Left lung (tissue), 10 donors: ENCODE data around the gene RAET1G. TPM values are rescaled to one million over a fixed set of nuclear protein-coding genes. Genes with fewer than 3 reads are reported as not detected.

Source experiments
- ATAC-seq: fragments of 200-7000 bp; cut with Tn5 transposase; one replicate; pipeline ENCODE4 v1.9.1; 2020; ENCODE audit warnings: moderate library complexity
- DNase-seq, 4 donors: peaks; one replicate each; pipeline ENCODE4 v3.0.0-alpha.2; 2013 to 2020
- H3K27ac ChIP-seq, 2 donors: fragments of 200-600 bp; sonication (generic) in 1 of 2; one replicate each; pipeline versions ENCODE4 v1.5.0 to v1.8.0; 2020 to 2021
- H3K27me3 ChIP-seq, 2 donors: fragments of 200-600 bp; sonication (generic) in 1 of 2; one replicate each; pipeline versions ENCODE4 v1.5.0 to v1.8.0; 2020 to 2021
- H3K36me3 ChIP-seq, 2 donors: fragments of 200-600 bp; sonication (generic) in 1 of 2; one replicate each; pipeline versions ENCODE4 v1.5.0 to v1.8.0; 2020 to 2021
- H3K4me1 ChIP-seq, 2 donors: fragments of 200-600 bp; one replicate each; pipeline ENCODE4 v1.8.0; 2021
- H3K4me3 ChIP-seq, 2 donors: fragments of 200-600 bp; sonication (generic) in 1 of 2; one replicate each; pipeline versions ENCODE4 v1.5.0 to v1.8.0; 2020 to 2021; ENCODE audit warnings: mild to moderate bottlenecking in 1 of 2
- H3K9me3 ChIP-seq, 2 donors: fragments of 200-600 bp; sonication (generic) in 1 of 2; one replicate each; pipeline versions ENCODE4 v1.5.0 to v1.8.0; 2020 to 2021
- intact Hi-C, 2 donors: fragments of 100-400 bp; cut with DNase I; formaldehyde crosslinking; loops; one replicate each; pipeline versions ENCODE4 v1.11.2 to v1.14.2; 2022
- polyA plus RNA-seq, 6 donors: library from polyadenylated mRNA; unstranded; fragments of 120-200 nt; gene quantifications; one replicate each; pipeline ENCODE4 v1.2.1, GENCODE V29; 2013; ENCODE audit not compliant: insufficient read length in 6 of 6
- total RNA-seq, 2 donors: library from RNA; stranded (reverse); fragmentation: NEBNext Ultra II Directional; extraction: Animal tissue kit (Norgen Biotek cat#: 25700); gene quantifications; one replicate each; pipeline ENCODE4 v1.2.1, GENCODE V29; 2021
- TF ChIP-seq, protein P1 (sequence below), 2 donors: fragments of 200-600 bp; sonication (generic) in 1 of 2; IDR thresholded peaks; one replicate each; pipeline versions ENCODE4 v1.5.0 to v1.8.0; 2021; ENCODE audit warnings: antibody characterized with exemption in 2 of 2
- donor health status: DM: no; HTN: yes; CAD: no.
- donor health status: DM: no; HTN: no; CAD: no.

Gene RAET1G
- total and polyA plus RNA-seq, 8 donors: 0.76 to 2.8 (median 1.6) TPM

DNA sequence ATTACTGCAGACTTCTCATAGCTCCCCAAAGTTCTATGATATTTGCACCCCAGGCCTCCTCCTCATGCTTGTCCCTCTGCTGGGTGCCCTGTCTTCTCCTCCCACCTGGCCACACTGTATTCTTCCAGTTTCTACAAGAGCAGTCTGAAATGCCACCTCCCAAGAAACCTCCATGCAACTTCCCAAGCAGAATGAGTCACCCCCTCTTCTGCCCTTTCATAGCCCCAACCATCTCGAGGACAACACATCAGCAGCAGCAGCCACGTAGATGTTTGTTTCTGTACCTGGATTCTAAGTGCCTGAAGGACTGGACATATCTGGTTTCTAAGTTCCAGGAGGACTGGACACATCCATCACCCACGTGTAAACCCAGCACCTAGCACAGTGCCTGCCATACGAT is 12.3 kb upstream of the RAET1G start:
- Histone ChIP-seq H3K36me3 (no peaks in the 10 kb centered on the region), H3K9me3 (no peaks in the 10 kb centered on the region), H3K4me3 (no peak overlapping the region), H3K27me3 (peaks cover 58 to 97% of the 10 kb centered on the region in 2 donors), H3K4me1 (peaks cover 9 to 14% of the 10 kb centered on the region in 2 donors), H3K27ac (no peak overlapping the region)
- no peak for DNase-seq
- ATAC-seq: no peak
- TF ChIP-seq, protein P1, sequence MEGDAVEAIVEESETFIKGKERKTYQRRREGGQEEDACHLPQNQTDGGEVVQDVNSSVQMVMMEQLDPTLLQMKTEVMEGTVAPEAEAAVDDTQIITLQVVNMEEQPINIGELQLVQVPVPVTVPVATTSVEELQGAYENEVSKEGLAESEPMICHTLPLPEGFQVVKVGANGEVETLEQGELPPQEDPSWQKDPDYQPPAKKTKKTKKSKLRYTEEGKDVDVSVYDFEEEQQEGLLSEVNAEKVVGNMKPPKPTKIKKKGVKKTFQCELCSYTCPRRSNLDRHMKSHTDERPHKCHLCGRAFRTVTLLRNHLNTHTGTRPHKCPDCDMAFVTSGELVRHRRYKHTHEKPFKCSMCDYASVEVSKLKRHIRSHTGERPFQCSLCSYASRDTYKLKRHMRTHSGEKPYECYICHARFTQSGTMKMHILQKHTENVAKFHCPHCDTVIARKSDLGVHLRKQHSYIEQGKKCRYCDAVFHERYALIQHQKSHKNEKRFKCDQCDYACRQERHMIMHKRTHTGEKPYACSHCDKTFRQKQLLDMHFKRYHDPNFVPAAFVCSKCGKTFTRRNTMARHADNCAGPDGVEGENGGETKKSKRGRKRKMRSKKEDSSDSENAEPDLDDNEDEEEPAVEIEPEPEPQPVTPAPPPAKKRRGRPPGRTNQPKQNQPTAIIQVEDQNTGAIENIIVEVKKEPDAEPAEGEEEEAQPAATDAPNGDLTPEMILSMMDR (IDR thresholded peaks at IDR 0.05): no peak
- intact Hi-C loops: loop anchor here in 1 of 2 donors (5.0 kb wide), 1 partner anchor 72 kb away; no protein-coding TSS in a partner anchor

DNA sequence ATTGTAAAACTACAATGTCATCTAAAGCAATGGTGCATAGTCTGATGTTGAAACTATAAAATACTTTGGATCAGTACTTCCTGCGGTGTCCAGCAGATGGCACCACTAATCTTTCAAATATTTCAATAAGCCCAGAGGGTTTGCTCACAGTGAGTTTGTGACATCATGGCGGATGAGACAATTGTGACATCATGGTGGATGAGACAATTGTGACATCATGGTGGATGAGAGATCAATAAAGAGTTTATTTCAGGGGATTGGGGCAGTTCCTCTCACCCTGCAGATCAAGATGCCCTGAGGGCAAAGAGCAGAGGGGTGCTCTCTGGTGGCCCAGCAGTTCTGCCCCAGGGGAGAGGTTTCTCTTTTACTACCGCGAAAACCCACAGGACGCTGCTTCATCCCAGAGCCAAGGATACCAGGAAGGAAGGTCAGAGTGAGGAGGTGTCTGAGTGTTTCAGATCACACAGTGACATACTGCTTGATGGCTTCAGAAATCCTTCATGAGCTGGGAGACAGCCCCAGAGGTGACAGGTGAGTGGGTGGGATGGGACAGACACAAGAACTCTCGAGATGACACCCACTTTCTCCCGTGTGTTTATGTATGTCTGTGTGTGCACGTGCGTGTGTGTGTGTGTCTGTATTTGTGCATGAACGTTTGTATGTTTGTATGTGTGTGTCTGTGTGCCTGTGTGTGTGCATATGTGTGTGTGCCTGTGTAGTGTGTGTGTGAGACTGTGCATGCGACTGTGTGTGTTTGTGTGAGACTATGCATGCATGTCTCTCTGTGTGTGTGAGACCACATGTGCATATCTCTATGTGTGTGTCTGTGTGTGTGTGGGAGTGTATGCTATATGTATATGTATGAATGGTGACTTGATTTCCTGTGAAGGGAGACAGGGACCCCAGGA is 11.6 kb upstream of the RAET1G start:
- Histone ChIP-seq H3K9me3 (no peaks in the 10 kb centered on the region), H3K4me1 (peaks cover 9 to 14% of the 10 kb centered on the region in 2 donors), H3K27me3 (peaks cover 55 to 97% of the 10 kb centered on the region in 2 donors), H3K4me3 (no peak overlapping the region), H3K36me3 (no peaks in the 10 kb centered on the region), H3K27ac (no peak overlapping the region)
- DNase-seq (peak in 2 of 4 donors; percentile 58 to 74), ATAC-seq (peak; percentile 85)
- intact Hi-C loops: loop anchor here in 1 of 2 donors (5.0 kb wide), 2 partner anchors 73 to 83 kb away; no protein-coding TSS in a partner anchor
- TF ChIP-seq, protein P1 (IDR thresholded peaks at IDR 0.05): peak; percentile 69 to 71

DNA sequence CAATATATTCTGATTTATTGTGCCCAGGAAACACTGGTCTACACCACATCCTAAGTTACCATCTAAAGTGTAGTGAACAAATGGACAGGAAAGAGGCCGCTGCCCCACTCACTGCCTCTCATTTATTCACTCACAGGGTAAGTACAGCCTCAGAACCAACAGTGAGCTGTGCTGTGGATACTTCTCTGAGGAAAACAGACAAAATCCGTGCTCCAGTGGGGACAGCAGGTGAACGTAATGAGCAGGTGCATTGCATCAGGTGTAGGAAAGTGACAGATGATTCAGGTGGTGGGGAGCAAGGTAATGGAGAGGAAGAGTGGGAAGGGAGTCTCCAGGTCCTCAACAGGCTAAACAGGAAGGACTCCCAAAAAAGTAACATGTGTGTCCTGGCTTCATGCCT is 10.5 kb upstream of the RAET1G start:
- no peak for DNase-seq
- intact Hi-C loops: loop anchor here in 1 of 2 donors (5.0 kb wide), 1 partner anchor 84 kb away; no protein-coding TSS in a partner anchor
- Histone ChIP-seq H3K36me3 (no peaks in the 10 kb centered on the region), H3K27me3 (peaks cover 50 to 97% of the 10 kb centered on the region in 2 donors), H3K9me3 (no peaks in the 10 kb centered on the region), H3K4me3 (no peak overlapping the region), H3K4me1 (peaks cover 3 to 5% of the 10 kb centered on the region in 2 donors), H3K27ac (no peak overlapping the region)
- no peak for ATAC-seq
- TF ChIP-seq, protein P1 (IDR thresholded peaks at IDR 0.05): no peak

DNA sequence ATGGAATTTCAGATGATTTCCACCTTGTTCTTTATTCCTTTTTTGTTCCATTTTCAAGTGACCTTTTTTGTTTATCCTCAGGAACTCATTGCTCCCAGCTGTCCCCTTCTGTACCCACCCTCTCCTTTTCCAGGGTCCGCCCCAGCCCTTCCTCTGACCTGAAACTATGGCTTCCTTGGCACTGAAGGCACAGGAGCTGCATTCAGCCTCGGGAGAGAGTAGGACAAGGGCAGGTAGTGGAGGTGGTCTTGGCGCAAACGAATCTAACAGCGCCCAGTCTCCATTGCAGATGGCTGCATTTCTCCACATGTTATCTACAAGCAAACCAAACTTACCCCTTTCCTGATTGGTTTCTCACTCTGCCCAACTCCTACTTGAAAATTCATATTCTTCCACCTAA is 10.1 kb upstream of the RAET1G start:
- intact Hi-C loops: loop anchor here in 1 of 2 donors (5.0 kb wide), 1 partner anchor 84 kb away; no protein-coding TSS in a partner anchor
- DNase-seq (no peak), ATAC-seq (no peak)
- TF ChIP-seq, protein P1 (IDR thresholded peaks at IDR 0.05): no peak
- Histone ChIP-seq H3K27ac (no peak overlapping the region), H3K4me3 (no peak overlapping the region), H3K36me3 (no peaks in the 10 kb centered on the region), H3K27me3 (peaks cover 47 to 93% of the 10 kb centered on the region in 2 donors), H3K4me1 (peaks cover 0 to under 1% of the 10 kb centered on the region in 2 donors), H3K9me3 (no peaks in the 10 kb centered on the region)

DNA sequence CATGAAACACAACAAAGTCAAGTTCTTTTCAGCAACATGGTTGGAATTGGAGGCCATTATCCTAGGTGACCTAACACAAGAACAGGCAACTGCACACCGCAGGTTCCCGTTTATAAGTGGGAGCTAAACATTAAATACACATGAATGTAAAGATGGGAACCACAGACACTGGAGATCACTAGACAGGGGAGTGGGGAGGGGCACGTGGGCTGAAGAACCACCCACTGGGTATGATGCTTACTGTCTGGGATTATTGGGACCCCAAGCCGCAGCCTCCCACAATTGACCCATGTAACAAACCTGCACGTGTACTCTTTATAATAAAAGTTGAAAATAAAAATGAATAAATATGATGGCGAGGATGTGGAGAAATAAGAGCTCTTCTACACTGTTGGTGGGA is 8.6 kb upstream of the RAET1G start:
- no peak overlapping the region for H3K27ac ChIP-seq
- H3K36me3 ChIP-seq: no peaks in the 10 kb centered on the region
- no peak for ATAC-seq
- TF ChIP-seq, protein P1 (IDR thresholded peaks at IDR 0.05): no peak
- H3K9me3 ChIP-seq: no peaks in the 10 kb centered on the region
- no peak for DNase-seq
- intact Hi-C loops: loop anchor here in 1 of 2 donors (5.0 kb wide), 1 partner anchor 86 kb away; no protein-coding TSS in a partner anchor
- peaks cover 34 to 88% of the 10 kb centered on the region in 2 donors for H3K27me3 ChIP-seq
- H3K4me3 ChIP-seq: no peak overlapping the region
- no peaks in the 10 kb centered on the region for H3K4me1 ChIP-seq
